IMR-90 (cell line): Measurements from ENCODE around the gene KIFAP3.

Experiments used
- CTCF ChIP-seq: conservative IDR thresholded peaks from 2 replicates; pipeline ENCODE4 v1.5.1; 2012; ENCODE audit warnings: mild to moderate bottlenecking, low read depth, low read length, improper control_type of control experiment
- ELK1 ChIP-seq: fragments of 150-350 bp; IDR thresholded peaks from 2 replicates; pipeline ENCODE4 v1.6.1; 2016; ENCODE audit warnings: low read depth, mild to moderate bottlenecking, low read length, moderate library complexity, borderline replicate concordance
- MXI1 ChIP-seq: IDR thresholded peaks from 2 replicates; pipeline ENCODE4 v1.6.1; 2012; ENCODE audit warnings: low read depth, mild to moderate bottlenecking, low read length, moderate library complexity, borderline replicate concordance

- no peak for TF ChIP-seq CTCF
- no peak for TF ChIP-seq MXI1
- TF ChIP-seq ELK1, result no peak
Observed at GRCh38 chr1:169872906-169873305, 201.6 kb downstream of the KIFAP3 start.
